Hematopoietic multipotent progenitor cell treated with erythropoietin and hydrocortisone succinate and interleukin-3 and kit ligand, for 6 days (in vitro differentiated cells): ENCODE results near the gene ITGAV.
A peak's percentile ranks its signal among the peaks of the same experiment; 100 is the strongest.

Experiments used
- DNase-seq: peaks from one replicate; pipeline ENCODE4 v3.0.0-alpha.2; 2015

Gene ITGAV

GRCh38 chr2:186575856-186576255 lies 14.0 kb upstream of the ITGAV start:
- DNase-seq: no peak

DNA sequence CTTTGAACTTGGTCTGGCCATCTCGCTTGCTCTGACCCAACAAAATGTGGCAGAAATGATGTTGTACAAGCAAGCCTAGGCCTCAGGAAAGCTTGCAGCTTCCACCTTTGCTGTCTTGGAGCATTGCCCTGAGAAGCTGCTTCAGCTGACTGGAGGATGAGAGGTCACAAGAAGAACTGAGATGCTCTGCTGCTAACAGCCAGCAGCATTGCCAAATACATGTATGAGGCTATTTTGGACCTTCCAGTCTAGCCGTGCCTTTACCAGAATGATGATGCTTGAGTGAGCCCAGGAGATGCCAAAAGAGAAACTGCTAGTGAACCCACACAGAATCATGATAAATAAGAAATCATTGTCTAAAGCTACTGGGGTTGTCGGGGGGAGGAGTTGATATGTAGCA lies 13.2 kb upstream of the ITGAV start:
- DNase-seq: no peak

DNA sequence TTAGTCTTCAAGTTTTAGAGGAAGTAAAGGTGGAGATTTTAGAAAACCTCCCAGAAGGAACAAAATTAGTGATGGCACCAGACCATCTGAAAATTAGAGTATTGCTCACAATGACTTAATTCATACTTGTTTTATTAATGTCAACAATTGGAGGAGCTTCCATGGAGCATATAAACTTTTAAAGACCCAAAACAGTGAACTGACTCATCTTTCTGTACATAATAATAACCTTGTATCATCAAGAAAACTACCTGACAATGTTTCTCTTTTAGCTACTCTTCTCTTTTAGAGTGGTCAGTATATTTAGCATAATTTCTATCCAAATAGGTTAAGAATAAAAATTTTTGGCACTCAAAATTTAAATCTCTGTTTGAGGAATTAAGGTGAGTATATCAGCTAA lies 7.2 kb upstream of the ITGAV start:
- DNase-seq: no peak

DNA sequence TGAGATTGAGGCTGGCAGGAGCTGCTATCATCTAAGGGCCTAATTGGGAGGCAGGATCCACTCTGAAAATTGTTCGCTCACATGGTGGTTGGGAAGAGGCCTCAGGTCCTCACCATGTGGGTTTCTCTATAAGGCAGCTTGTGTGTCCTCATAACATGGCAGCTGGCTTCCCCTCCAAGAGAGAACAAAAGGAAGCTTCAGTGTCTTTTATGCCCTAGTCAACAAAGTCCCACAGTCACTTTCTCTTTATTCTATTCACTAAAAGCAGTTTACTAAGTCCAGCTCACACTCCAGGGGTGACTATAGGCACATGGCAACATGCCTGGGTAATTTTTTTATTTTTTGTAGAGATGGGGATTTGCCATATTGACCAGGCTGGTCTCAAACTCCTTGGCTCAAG lies 5.8 kb upstream of the ITGAV start:
- no peak for DNase-seq

DNA sequence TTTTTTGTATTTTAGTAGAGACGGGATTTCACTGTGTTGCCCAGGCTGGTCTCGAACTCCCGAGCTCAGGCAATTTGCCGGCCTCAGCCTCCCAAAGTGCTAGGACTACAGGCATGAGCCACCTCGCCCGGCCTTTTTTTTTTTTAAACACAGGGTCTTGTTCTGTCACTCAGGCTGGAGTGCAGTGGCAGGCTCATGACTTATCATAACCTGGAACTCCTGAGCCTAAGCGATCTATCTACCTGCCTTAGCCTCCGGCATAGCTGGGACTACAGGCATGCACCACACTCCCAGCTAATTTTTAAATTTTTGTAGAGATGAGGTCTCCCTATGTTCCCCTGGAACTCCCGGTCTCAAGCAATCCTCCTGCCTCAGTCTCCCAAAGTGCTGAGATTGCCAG lies 1.4 kb upstream of the ITGAV start:
- DNase-seq: no peak

- DNase-seq: no peak
Measured at GRCh38 chr2:186588940-186589611, 780 bp upstream of the ITGAV start.

GRCh38 chr2:186590350-186590758 lies 498 bp downstream of the ITGAV start:
- DNase-seq: no peak

- DNase-seq: peak; percentile 79
Measured at GRCh38 chr2:186590759-186591505, 1.1 kb downstream of the ITGAV start.

DNA sequence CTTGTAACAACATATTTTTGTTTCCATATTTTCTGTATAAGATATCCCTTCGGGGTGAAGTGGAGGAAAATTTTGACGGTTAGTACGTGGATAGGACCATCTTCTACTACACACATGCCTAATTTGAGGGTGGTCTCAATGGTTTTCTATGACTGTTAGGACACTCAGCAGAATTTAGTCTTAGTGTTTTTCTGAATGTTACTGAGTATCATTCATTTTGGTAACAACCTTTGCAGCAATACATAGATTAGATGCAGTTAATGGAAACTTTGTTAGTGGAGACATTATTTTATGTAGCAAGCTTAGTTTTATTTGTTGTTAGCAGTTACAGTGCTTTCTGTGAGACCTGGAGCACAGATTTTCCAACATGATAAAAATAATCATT lies 1.6 kb downstream of the ITGAV start:
- DNase-seq: no peak

DNA sequence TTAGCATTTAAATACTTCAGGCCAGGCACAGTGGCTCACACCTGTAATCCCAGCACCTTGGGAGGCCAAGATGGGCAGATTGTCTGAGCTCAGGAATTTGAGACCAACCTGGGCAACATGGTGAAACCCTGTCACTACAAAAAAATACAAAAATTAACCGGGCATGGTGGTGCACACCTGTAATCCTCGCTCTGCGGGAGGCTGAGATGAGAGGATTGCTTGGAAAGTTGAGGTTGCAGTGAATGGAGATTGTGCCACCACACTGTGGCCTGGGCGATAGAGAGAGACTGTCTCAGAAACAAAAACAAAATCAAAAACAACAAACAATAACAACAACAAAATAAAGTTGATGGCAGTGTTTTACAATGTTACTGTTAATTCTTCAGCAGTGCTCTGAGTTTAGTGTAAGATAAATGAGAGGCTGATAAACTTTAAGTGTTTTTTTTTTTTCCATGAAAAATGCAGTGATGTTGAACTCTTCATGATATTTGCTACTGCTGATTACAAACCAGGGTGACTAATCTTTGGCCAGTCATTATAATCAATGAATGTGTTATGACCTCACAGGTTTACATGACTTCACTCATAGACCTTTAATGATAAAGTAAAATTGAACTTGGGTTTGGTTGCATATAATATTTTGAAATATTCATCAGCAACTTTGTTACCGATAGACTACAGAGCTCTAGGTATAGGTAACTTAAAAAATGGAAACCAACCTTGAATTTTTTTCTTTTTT lies 2.5 kb downstream of the ITGAV start:
- no peak for DNase-seq

GRCh38 chr2:186593523-186593922 lies 3.7 kb downstream of the ITGAV start:
- no peak for DNase-seq

DNA sequence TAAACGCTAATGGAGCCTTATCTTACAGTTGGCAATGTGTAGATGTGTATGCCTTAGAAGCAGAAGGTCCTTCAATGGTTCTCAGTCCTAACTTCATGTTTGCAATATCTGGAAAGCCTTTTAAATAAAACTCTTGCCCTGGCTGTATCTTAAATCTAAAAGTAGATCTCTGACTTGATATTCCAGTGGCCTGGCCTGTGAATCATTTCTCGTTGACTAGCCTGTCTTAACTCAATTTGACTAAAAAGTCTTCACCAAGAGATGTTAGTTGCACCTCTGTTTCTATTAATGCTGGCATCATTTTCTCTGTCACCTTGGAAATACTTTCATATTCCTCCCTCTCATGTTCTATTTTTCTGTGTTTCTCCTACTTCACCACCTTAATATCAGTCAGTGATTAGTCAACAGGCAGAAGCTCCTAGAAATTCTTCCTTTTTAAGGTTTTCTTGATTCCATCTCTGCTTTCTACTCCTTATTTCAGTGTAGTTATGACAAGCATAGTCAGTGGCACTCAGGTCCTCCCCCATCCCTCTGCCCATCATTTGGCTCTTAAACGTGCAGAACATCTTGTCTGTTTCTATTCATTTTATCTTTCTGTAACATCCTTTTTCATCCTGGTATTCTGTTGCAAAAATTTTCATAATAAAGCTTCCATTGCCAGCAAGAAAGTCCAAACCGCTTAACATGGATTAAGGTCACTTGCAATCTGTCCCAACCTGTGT lies 4.3 kb downstream of the ITGAV start:
- no peak for DNase-seq

DNA sequence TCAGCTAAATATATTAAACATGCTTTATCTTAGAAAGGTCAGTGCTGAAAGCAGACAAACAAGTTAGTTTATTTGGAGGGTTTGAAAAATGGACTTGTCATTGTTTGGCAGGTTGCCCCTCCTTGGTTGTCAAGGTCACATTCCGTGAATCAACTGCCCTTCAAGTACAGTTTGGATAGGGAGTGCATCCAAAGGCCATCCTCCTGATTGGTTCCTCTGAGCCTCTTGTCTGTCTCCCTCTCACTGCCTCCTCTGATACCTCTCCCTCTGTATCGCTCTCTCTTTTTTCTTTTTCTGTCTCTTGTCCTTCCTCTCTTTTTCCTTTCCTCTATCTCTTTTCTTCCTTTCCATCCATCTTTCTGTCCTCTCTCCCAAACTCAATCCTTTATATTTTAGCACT lies 5.4 kb downstream of the ITGAV start:
- DNase-seq: no peak

GRCh38 chr2:186599186-186599778 lies 9.4 kb downstream of the ITGAV start:
- DNase-seq: no peak

DNA sequence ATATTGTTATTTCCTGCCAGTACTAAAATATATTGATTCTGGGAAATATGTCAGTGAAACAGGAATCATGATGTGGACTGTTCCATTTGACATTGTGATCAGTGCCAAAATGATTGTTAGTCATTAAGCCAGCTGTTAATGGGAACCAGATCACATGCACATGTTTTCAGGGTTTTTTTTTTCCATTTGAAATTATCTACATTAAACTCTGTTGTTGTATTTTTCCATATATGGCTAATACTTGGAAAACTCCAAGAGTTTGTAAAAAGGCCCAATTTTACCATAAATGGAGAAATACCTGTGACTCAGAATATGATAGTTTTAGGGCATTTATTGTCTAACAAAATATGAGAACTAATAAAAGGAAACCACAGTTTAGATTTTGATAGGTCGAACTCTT lies 13.4 kb downstream of the ITGAV start:
- no peak for DNase-seq

DNA sequence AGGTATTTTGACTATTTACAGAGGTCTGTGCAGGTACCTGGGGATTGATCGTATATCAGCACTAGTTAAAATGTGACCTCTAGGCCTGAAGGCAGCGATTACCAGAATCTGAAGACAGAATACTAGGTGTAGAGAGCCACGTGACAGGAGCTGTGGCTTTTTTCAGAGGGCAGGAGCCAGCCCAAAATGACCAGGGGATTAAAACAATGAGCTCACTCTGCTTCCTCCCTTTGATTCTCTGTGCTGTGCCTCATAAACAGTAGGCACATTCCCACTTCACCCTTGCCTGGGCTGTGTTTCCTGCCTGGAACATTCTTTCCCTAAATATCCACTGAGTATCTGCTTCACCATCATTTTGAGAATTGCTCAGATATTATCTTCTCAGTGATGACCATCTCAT lies 15.2 kb downstream of the ITGAV start:
- DNase-seq: no peak

DNA sequence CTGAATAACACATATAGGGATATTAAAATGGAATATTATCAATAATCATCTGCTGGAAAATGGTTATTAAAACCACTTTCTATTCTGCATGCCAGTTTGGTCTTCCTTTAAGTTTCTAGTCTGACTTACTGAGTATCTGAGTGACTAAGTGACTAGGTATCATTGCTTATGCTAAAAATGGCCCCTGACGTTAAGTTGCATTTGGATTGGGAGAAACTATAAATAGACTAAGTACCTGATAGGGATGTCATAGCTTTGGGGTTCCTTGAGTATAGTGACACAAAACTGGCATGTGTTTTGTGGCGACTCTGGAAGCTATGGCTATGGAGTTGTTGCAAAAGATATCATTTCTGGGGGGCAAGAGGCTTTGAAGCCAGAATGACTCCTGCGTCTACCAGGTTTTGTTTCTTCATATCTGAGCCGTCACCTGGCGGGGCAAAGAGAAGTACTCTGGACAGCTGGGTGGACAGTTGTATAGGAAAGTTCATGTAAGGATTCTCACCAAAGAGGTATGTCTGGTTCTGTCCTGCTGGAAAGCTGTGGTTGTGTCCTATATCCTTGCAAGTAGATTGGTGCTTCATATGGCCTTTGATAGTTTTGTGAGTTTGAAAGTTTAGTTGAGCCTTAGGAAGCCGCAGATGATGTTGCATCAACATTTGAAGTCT lies 17.9 kb downstream of the ITGAV start:
- DNase-seq: no peak

- peak; percentile 6 for DNase-seq
Measured at GRCh38 chr2:186610785-186611184, 20.9 kb downstream of the ITGAV start.

- DNase-seq: no peak
Measured at GRCh38 chr2:186611526-186611925, 21.7 kb downstream of the ITGAV start.

DNA sequence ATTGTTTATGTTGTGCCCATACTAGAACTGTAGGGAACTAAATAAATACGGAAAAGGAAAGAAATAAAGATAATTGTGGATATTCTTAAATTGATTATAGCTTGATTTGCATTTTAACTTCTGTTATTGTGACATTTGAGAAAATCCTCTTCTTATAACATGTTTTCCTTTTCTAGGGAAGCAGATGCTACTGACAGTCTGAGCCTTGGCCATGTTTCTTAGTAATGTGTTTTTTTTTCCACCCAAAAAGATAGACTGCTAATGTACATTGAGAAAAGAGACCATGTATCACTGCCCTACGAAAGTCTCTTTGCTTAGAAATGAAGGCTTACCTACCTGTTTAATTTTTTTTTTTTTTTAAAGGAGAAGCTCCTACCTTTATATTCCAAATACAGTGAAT lies 22.2 kb downstream of the ITGAV start:
- no peak for DNase-seq

GRCh38 chr2:186612555-186613440 lies 22.9 kb downstream of the ITGAV start:
- no peak for DNase-seq
